Inflammatory macrophage (primary cell): ENCODE results near the gene TTC23.

Experiments
- DNase-seq, 2 donors: peaks; one replicate each; pipeline ENCODE4 v3.0.0-alpha.2; 2020 to 2022

TTC23 gene

DNA sequence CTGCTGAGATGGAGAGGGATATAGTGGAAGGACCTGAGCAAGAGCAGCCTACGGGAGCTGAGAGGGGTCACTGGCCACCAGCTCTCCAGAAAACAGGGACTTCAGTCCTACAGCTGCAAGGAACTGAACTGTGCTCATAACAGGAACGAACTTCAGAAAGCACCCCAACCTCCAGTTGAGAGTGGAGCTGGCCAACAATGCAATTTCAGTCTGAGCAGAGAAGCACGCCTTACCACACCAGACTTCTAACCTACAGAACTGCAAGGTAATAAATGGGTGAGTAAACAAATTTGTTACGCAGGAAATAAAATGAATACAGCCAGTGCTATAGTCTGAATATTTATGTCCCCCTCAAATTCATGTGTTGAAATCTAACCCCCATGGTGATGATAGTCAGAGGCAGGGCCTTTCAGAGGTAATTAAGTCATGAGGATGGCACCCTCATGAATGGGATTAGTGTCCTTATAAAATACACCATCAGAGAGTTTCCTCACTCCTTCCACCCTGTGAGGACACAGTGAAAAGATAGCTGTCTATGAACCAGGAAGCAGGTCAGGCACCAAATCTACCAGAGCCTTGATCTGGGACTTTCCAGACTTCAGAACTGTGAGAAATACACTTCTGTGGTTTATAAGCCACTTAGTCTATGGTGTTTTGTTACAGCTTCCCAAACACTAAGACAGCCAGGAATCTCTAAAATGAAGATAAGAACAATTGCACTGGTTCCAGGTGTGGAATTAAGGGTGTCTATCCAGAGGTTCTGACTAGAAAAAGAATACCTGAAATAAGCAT is 85.9 kb downstream of the TTC23 start:
- DNase-seq = no peak

DNA sequence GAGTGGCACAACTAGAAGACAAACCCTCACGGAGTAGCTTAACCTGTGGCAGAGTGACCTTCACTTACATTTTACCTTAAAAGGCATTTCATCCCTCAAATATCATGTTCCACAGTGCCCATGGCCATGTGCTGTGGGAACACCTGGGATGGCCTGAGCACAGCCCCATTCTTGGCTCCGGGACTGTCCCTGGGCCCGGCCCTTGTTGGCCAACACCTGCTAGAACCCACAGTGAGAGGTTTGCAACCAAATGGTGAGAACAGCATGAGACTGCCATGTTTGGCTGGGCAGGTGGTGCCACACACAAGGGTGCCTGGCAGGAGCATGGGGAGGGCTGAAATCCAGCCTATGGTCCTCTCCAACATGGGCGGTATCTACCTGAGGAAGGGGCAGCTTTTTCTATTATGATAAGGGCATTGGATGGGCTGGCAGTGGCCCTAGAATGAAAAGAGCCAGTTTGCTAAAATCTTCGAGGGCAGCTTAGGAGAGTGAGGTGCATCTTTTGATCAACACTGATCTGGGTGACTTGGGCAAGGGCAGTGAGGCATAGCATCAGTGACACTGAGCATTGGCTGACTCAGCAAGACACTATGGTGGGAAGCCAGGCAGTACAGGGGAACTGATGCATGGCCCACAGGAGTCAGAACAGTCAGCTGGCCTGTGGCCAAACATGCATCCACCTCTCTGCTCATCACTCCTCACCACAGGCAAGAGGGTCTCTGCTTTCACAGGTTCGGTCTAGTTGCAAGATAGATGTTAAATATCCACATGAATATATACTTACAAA is 90.6 kb downstream of the TTC23 start:
- DNase-seq = no peak

DNA sequence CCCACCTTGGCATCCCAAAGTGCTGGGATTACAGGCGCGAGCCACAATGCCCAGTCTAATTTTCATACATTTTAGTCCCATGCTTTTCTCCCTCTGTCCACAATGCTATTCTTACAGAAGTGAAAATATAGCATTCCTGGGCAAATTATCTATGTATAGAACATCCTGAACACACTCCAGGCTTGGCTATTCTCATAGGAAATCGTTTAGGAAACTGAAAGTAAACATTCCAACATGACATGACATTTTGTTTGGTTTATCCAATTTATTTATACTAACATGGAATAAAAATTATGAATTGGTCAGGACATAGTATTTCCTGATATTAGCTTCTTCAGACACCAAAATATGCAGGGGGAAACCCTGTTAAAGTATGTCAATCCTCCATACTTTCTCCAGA is 91.9 kb downstream of the TTC23 start:
- DNase-seq = no peak

DNA sequence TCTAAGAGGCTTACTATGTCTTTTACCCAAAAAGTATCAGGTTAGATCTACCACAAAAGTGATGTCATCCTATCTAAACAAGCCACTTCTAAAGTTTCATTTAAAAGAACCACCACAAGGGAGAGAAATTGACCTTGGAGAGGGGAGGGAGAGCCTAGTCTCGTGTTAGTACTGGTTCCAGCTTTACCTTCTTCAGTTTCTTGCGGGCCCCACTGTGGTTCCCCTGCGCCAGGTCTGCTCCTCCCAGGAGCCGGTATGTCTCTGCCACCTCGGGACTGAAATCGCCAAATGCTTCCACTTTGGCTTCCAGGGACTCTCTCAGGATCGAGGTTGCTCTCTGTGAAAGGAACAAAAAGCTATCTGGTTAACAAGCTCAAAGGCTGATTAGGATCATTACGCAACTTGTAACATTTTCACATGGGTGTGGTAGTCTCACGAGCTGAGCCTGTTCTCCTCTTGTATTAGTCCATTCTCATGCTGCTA is 93.4 kb downstream of the TTC23 start:
- no peak for DNase-seq

DNA sequence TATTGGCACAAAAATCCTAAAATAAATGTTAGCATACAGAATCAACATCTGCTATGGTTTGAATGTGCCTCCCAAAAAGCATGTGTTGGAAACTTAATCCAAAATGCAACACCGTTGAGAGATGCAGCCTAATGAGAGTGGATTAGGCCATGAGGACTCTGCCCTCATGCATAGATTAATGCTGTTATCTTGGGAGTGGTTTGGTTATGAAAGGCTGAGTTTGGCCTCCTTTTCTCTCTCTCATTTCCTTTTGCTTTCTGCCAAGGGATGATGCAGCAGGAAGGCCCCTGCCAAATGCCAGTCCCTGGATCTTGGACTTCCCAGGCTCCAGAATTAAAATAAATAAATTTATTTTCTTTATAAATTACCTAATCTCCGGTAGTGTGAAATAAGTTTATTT is 95.1 kb downstream of the TTC23 start:
- DNase-seq = no peak

DNA sequence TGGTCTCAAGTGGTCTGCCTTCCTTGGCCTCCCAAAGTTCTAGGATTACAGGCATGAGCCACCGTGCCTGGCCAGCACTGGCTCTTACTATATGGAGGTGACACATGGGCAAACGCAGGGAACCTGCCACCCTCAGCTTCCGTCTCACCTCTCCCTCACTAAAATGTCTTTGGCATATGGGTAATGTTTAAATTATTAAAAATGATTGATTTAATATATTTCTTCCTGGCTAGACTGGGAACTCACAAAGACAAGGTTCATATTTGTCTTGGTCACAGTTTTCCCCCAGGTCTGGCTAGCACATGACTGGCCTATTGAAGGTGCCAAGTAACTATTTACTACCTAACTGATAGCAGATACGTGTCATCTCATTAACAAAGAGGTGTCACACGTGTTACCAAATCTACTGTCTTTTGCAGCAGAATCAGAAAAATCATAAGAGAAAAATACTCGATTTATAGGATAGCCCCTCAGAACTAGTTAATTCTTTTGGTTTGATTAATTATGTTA is 96.3 kb downstream of the TTC23 start:
- no peak for DNase-seq

DNA sequence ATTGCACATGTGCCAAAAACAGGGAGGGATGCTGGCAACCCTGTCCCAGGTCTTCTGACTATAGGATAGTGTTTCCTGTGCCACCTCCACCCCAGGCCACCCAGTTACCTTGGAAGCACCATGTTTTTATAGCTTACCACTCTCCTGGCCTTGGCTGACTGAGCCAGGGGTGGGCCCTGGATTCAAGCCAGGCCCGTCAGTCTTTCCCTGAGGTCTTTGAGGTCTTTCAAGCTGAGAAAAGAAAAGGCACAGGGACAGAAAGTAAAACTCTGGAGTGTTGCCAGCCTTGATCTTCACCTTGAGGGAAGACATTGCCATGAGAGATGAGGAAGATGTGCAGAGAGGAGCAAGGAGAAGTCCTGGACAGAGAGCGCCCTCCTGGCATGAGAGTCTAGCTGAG is 98.2 kb downstream of the TTC23 start:
- DNase-seq = no peak

DNA sequence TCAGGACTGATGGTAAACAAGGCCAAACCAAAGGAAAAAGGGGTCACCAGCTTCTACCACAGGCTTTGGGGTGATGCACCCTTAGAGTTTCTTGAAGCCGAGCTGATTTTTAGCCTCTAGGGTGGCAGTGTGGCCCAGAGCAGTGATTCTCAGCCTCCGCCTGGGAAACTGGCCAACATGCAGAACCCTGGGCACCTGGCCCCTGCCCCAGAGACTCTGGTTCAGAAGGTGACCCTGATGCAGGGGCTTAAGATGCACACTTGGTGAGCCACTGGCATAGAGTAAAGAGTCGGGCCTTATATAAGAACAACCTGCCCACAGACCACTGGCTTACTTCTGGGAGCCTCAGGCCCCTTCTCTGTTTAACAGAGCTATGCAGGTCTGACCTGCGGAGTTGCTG is 100.0 kb downstream of the TTC23 start:
- DNase-seq = no peak

DNA sequence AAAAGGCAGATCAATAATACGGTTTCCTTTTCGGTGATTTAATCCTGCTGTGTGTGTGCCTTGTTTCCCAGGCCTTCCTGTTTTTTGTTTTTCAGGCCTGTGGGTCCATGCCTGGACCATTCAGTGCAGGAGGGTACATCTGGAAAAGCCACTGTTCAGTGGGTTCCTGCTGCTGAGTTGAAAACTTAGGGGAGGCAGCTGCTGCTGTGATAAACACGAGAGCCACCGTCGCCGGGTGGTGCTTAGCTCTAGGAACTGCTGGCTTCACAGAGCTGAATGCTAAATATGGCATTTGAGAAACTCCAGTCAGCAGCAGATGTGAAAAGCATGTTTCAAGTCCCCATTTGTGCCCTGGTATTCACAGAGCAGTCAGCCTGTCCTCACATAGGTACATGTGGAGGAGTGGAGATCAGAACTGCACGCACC is 100.5 kb downstream of the TTC23 start:
- no peak for DNase-seq

DNA sequence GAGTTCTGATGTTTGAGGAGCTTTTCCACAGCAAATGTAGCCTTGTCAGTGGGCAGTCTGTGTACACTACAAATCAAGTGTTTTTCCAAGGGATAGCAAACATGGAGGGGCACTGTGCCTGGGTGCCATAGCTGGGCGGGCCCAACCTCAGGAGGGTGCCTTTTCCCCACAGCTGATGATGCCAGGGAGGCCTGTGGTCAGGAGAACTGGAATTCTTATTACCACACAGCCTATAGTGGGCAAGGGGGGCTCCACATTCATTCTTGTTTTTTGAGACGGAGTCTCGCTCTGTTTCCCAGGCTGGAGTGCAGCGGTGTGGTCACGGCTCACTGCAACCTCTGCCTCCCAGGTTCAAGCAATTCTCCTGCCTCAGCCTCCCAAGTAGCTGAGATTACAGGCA is 102.7 kb downstream of the TTC23 start:
- no peak for DNase-seq

DNA sequence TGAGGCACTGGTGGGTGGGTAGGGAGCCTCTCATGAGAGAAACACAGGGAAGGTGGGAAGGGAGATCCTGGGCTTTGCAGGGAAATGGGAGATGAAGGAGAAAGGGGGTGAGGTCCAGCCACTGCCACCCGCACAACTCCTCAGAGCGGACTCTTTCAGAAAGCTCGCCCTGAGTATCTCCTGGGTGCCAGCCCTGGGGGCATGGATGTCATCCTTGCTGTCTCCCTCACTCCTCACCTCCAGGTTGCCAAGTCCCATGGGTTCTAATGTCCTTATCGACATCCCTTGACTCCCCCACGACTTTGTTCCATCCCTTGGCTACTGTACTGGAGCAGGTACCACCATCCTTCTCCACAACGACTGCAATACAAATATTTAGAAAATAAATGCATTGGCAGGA is 103.6 kb downstream of the TTC23 start:
- DNase-seq = no peak

DNA sequence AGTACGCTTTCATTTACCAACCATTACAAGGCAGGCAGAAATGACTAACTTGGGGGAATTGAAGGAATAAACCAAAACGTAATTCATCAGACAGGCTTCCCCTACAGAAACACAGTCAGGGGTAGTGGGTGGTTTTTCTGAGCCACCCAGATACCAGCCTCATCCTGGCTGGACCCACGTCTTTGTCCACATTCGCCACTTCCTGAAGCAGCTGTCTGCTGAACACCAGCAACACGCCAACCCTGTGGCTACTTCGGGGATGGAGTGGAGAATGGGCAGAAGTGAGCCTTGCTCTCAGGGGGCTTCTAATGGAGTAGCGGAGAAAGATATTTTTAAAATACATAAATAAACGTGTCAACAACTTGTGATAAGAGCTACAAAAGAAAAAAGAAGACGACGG is 104.4 kb downstream of the TTC23 start:
- no peak for DNase-seq

DNA sequence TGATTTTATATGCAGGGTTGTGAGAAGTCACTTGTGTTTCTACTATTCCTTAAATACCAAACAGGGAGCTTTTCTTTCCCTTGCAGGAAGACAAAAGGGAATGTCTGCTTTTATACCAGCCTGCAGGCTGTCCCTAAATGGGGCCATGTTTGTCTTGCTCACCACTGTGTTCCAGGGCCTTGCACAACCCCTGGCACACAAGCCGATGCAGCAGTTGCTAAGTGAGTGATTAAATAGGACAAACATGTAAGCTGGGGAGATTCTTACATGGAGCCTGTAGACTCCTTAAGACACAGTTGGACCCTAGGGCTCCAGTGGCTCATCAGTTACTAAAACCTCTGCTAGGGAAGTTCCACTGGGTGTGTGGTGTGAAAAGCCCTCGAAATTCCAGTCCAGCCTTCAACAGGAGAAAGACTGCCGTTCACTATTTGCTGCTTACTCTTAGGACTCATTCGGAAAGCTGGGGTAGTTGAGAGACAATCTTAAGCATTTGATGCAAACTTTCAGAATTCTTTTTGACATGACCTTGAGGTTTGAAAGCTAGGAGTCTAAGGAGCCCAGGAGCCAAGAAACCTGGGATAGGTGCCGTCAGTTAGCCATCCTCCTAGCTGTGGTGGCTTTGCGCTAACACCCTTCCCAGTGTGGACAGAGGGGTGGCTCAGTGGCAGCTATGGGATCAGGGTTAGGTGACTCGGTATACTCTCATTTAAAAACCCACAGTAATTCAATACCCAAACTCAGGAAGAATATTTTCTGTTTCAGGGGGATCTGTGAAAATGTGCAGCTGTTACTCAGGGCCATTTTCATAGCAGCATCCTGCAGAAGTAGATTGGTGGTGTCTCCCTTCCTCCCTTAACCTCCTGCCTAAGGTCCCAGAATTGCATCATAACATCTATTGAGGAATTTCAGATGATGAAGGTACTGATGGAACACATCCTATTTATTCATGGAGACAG is 105.4 kb downstream of the TTC23 start:
- no peak for DNase-seq

DNA sequence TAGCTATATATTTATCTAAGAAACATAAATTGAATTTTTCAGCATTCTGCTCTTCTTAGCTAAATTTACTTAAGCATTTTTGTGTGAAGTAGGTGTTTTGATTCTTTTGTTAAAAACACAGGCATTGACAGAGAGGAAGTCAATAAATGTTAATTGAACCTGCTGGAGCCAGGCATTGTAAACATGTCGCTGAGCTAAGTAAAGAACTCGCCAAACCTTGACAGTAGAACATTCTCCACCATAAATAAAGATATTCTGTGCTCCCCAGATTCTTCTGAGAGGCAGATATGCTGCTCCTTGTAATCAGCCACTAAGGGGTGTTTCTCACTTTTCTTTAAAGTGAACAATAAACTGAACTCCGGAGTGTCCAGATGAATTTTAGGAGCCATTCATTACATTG is 106.1 kb downstream of the TTC23 start:
- DNase-seq = no peak

DNA sequence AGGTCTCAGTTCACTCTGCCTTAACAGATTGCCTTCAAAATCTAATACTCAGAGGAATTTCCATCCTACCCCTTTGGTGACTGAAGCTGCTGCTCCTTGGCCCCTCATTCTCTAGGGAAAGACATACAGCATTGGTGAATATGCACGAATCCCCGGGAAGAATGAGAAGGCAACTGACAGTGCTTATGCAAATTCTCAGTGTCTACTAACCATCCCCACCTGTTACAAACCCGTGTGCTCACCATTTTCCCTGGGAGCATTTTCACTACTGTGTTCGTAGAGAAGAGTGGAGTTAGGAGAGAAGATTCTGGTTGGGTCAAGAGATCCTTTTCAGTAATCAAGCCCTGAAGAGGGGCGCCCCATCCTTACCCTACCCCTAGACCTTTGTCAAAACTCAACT is 106.8 kb downstream of the TTC23 start:
- no peak for DNase-seq

DNA sequence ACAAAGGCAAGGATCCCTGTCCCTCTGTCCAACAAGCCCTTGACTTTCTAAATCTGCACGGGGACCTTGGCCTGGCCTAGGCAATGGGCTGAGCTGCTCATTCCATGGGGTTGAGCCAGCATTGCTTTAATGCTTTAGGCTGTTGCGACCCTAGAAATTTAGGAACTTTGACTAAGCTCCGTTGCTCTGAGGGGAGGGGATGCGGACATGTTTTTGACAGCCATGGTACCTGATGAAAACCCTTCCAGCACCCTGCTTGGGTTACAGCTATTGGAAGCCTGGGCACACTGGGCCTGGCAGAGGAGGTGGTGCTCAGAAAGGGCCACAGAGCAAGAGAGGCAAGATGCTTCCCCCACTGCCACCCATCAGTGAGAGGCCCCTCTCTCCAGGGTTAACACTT is 107.4 kb downstream of the TTC23 start:
- no peak for DNase-seq

DNA sequence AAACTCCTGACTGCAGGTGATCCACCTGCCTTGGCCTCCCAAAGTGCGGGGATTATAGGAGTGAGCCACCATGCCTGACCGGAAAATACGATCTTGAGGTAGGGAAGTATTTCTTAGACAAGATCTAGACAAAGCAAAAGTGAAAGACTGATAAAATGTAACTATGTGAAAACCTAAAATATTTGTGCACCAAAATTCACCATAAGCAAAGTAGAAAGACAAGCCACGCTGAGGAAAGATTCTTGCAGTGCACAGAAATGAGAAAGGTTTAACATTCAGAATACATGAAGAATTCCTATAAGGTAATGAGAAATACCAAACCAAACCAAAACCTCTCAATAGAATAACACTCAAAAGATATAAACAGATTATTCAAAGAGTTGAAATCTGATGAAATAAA is 108.8 kb downstream of the TTC23 start:
- no peak for DNase-seq

DNA sequence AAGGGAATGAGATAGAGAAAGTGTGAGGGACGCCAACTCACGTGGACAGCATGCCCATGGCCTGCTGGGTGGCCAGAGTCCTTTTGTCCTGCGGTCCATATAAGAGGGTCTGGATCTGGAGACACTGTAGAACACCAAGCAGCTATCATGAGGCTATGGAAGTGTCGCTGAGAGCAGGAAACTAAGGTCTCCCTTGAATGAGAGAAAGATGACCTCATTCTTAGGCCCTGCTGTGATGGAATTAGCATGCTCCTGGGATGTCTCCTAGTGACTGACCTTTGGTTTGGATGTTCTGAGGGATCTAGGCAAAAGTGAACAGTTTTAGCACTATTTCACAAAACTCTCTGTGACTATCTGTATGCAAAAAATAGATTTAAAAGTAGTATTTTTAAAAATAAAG is 110.1 kb downstream of the TTC23 start:
- DNase-seq = no peak

DNA sequence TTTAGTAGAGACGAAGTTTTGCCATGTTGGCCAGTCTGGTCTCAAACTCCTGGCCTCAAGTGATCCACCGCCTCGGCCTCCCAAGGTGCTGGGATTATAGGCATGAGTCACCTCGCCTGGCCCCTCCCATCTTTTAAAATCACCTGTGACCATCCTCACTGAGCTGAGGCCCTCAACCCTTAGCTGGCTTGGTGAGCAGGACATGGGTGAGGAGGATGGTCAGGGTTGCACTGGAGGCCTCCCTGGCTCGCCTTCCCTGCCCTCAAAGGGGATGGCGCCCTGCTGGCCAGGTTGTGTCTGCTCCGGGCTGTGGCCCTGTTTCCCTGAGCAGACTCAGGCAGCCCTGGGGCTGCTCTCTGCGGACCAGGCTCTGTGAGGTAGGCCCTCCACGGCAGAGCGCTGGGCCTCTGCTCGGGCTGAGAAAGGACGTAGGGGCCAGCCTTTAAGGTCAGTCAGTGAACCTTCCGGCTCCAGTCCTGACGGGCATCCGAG is 110.8 kb downstream of the TTC23 start:
- no peak for DNase-seq

DNA sequence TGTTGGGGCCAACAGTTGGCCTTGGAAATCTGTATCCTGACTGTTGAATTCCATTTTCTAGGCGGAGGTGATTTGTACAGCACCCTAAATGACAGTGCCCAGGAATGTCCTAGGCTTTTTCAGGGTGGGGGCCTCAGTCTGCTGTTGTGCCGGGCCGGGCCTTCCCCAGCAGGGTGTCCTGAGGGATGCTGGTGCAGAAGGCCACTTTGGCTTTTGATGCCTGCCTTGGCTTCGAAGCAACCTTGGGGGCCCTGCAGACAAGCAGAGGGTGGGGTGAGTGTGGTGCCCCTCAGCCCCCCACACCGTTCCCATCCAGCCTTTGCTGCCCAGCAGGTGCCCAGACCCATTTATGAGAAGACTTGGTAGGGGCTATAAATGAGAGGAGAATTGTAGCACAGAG is 111.5 kb downstream of the TTC23 start:
- no peak for DNase-seq

DNA sequence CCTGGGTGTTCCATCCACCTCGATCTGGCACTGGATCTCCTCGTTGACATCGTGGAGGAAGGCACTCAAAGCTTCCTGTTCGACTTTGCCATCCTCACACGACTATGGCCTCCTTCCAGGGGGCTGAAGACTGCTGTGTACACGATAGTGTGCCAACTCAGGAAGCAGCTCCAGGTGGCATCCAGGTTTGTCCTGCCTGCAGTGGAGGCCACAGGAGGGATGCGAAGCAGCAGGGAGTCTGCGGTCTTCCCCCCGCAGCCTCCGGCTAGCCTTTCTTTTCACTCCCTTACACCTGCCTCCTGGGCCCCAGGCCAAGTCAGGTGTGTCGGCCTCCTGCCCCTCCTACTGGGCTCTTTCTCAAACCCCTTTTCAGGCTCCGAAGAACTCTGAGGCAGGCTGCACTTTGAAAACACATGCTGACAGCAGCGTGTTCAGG is 112.3 kb downstream of the TTC23 start:
- no peak for DNase-seq

DNA sequence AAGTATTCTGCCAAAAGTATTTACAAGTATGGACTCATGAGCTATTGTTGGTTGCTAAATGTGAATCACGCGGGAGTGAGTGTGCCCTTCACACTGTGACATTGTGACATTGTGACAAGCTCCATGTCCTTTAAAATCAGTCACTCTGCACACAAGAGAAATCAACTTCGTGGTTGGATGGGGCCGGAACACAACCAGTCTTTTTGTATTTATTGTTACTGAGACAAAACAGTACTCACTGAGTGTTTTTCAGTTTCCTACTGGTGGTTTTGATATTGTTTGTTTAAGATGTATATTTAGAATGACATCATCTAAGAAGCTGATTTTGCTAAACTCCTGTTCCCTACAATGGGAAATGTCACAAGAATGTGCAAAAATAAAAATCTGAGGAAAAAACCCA is 114.2 kb downstream of the TTC23 start:
- no peak for DNase-seq
